Fibroblast of skin of abdomen (primary cell): ENCODE data around the gene NEK8.
"Not testable (repeated sequence)": the region's sequence is repeated elsewhere in the genome, so short reads cannot be mapped to it uniquely, and the experiment has no call there.

Source experiments
- DNase-seq: peaks from one replicate; pipeline ENCODE4 v3.0.0-alpha.2; 2013

Gene NEK8

GRCh38 chr17:28765038-28765437, 36.5 kb downstream of the NEK8 start:
- no peak for DNase-seq

GRCh38 chr17:28773736-28774135, 45.1 kb downstream of the NEK8 start:
- DNase-seq = no peak

- DNase-seq = no peak
Measured at GRCh38 chr17:28774206-28774605, 45.6 kb downstream of the NEK8 start.

- DNase-seq = no peak
Measured at GRCh38 chr17:28777178-28777577, 48.6 kb downstream of the NEK8 start.

GRCh38 chr17:28779601-28780000, 51.0 kb downstream of the NEK8 start:
- DNase-seq = not testable (repeated sequence)

- DNase-seq = no peak
Measured at GRCh38 chr17:28783161-28783560, 54.6 kb downstream of the NEK8 start.

GRCh38 chr17:28788100-28788499, 59.5 kb downstream of the NEK8 start:
- DNase-seq = no peak
